Measurements from ENCODE around the gene PKNOX2.

DNA sequence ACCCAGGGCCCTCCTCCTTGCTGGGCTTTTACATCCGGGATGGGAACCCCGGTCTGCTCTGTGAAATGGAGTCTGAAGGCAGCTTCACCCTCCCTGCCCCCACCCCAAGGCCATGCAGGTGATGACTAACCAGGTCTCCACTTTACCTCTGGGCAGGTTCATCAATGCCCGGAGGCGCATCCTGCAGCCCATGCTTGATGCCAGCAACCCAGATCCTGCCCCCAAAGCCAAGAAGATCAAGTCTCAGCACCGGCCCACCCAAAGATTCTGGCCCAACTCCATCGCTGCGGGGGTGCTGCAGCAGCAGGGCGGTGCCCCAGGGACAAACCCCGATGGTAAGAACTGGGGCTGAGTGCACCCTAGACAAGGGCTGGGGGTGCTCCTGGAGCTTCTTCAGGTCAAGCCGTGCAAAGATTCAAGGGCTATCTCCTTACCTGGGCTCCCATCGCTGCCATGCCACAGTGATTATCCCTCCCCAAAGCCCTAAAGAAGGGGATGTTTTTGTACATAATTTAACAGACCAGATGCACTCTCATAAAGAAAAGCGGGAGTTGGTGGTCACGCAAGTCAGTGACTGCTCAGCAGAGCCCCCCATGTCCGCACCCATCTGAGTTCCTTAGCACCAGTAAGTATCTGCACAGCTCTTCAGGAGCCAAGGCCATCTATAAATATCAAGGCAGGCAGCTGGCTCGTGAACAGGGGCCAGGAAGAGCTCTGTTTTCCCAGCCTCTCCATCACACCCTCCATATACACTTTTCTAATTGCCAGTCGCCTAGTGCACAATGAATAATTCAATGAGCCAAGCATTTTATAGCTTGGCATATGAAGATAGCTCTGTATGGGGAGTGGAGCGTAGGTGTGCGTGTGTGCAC lies 265.5 kb downstream of the PKNOX2 start:
- TF ChIP-seq, protein P1, sequence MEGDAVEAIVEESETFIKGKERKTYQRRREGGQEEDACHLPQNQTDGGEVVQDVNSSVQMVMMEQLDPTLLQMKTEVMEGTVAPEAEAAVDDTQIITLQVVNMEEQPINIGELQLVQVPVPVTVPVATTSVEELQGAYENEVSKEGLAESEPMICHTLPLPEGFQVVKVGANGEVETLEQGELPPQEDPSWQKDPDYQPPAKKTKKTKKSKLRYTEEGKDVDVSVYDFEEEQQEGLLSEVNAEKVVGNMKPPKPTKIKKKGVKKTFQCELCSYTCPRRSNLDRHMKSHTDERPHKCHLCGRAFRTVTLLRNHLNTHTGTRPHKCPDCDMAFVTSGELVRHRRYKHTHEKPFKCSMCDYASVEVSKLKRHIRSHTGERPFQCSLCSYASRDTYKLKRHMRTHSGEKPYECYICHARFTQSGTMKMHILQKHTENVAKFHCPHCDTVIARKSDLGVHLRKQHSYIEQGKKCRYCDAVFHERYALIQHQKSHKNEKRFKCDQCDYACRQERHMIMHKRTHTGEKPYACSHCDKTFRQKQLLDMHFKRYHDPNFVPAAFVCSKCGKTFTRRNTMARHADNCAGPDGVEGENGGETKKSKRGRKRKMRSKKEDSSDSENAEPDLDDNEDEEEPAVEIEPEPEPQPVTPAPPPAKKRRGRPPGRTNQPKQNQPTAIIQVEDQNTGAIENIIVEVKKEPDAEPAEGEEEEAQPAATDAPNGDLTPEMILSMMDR (IDR thresholded peaks at IDR 0.05) = no peak
- no peak for TF ChIP-seq POLR2A (IDR thresholded peaks at IDR 0.05)
